Inflammatory macrophage (primary cell): ENCODE results near the gene GALNT10.
"Not testable (repeated sequence)": the region's sequence is repeated elsewhere in the genome, so short reads cannot be mapped to it uniquely, and the experiment has no call there.

ENCODE experiments used
- DNase-seq, 2 donors: peaks; one replicate each; pipeline ENCODE4 v3.0.0-alpha.2; 2020 to 2022

The GALNT10 gene

GRCh38 chr5:154358516-154359220 lies 168.1 kb downstream of the GALNT10 start:
- no peak for DNase-seq

GRCh38 chr5:154359221-154359573 lies 168.7 kb downstream of the GALNT10 start:
- no peak for DNase-seq

GRCh38 chr5:154360241-154360640 lies 169.7 kb downstream of the GALNT10 start:
- not testable (repeated sequence) for DNase-seq

- DNase-seq = no peak
Measured at GRCh38 chr5:154363411-154363810, 172.9 kb downstream of the GALNT10 start.

- DNase-seq = no peak
Measured at GRCh38 chr5:154364771-154365170, 174.2 kb downstream of the GALNT10 start.

GRCh38 chr5:154365823-154366222 lies 175.3 kb downstream of the GALNT10 start:
- no peak for DNase-seq

- no peak for DNase-seq
Measured at GRCh38 chr5:154366353-154366752, 175.8 kb downstream of the GALNT10 start.

- DNase-seq = no peak
Measured at GRCh38 chr5:154367101-154367500, 176.6 kb downstream of the GALNT10 start.

- no peak for DNase-seq
Measured at GRCh38 chr5:154368041-154368800, 177.7 kb downstream of the GALNT10 start.

- DNase-seq = no peak
Measured at GRCh38 chr5:154369682-154370081, 179.1 kb downstream of the GALNT10 start.

GRCh38 chr5:154370119-154370518 lies 179.6 kb downstream of the GALNT10 start:
- no peak for DNase-seq

- DNase-seq = no peak
Measured at GRCh38 chr5:154370813-154371212, 180.3 kb downstream of the GALNT10 start.

- DNase-seq = no peak
Measured at GRCh38 chr5:154371687-154372086, 181.2 kb downstream of the GALNT10 start.

- no peak for DNase-seq
Measured at GRCh38 chr5:154372661-154373060, 182.1 kb downstream of the GALNT10 start.

GRCh38 chr5:154373326-154373725 lies 182.8 kb downstream of the GALNT10 start:
- DNase-seq = no peak

- no peak for DNase-seq
Measured at GRCh38 chr5:154373729-154374179, 183.2 kb downstream of the GALNT10 start.

- DNase-seq = no peak
Measured at GRCh38 chr5:154374264-154374663, 183.7 kb downstream of the GALNT10 start.

- no peak for DNase-seq
Measured at GRCh38 chr5:154375329-154376008, 184.9 kb downstream of the GALNT10 start.

- DNase-seq = no peak
Measured at GRCh38 chr5:154376481-154376880, 185.9 kb downstream of the GALNT10 start.

- DNase-seq = no peak
Measured at GRCh38 chr5:154377754-154378533, 187.4 kb downstream of the GALNT10 start.

- DNase-seq = no peak
Measured at GRCh38 chr5:154380263-154380662, 189.7 kb downstream of the GALNT10 start.

GRCh38 chr5:154384480-154385235 lies 194.1 kb downstream of the GALNT10 start:
- no peak for DNase-seq
